NOMO-1 treated with DMSO at 0.1 percent for 48 hours (cell line): ENCODE data around the gene SERPINA10.
"Not testable (repeated sequence)": the region's sequence is repeated elsewhere in the genome, so short reads cannot be mapped to it uniquely, and the experiment has no call there.

Source experiments
- DNase-seq: peaks from one replicate; lab custom pipeline; 2025; ENCODE audit not compliant: unreplicated experiment; lab: John Stamatoyannopoulos, UW

Gene SERPINA10

DNA sequence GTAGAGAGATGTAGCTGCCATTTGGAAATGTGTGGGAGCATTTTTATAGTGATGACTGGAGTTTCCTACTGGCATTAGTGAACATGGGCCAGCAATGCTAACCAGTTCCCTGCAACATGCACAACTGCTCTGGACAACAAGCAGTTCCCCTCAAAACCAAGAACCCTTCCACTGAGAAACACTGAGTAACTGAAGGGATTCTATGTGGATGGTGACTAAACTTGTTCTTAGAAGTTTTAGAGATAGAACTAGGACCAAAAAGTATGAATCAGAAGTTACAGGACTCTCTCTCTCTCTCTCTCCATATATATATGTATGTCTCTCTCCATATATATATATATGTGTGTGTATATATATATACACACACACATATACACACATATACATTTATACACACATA, 7.9 kb downstream of the SERPINA10 start:
- no peak for DNase-seq

DNA sequence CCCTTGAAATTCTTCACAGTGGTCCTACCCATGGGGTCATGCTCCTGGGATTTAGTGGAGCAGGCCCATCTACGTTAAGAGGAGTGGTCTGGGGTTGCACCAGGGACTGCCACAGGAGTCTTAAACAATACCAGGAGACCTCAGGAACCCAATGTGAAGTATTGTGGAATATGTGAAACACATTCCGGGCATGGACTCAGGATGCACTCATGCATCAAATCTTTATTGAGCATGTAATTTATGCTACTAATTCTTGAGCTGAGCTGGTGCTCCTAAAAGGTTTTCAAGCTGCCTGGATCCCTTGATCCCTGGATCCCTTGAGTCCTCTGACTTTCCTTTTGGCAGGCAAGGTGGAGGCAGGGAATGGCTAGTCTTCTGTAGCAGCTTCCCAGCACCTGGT, 8.8 kb downstream of the SERPINA10 start:
- no peak for DNase-seq

DNA sequence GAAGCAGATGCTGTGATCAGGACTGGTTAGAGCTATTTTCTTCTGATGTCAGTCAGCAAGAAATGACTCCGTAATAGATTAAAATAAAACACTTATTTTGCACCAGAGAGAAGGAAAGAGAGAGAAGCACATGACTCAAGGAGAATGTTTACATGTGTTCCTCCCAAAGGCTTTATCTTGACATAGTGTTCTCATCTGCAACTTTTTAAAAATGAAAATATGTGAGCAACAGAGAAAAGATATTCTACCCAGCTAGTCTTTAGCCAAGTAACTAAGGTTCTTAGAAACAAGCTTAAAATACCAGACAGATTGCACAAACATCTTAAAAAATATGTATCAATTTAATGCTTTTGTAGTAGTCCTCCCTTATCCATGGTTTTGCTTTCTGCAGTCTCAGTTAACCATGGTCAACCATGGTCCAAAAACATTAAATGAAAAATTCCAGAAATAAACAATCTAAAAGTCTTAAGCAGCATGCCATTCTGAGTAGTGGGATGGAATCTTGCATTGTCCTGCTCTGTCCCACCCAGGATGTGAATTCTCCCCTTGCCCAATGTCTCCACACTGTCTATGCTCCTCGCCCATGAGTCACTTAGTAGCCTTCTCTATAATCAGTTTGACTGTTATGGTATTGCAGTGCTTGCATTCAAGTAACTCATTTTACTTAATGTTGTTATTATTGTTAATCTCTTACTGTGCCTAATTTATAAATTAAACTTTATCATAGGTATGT, 9.9 kb downstream of the SERPINA10 start:
- no peak for DNase-seq

DNA sequence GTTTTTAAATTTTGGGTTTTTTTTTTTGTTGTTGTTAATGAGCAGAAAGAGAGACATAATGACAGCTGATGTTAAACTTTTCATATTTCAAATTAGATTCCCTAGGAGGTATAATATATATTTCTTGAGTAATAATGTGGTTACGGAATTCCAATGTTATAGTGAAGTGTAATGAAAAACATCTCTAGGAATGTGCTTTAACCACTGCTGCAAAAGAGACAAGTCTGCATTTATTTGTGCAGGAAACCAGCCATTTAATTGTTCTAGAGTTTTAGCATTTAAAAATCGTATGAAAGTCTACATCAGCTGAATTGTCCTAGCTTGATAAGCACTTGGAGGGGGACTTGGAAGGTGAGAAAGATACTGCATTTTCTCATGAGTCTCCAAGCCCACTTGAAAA, 14.3 kb downstream of the SERPINA10 start:
- no peak for DNase-seq

DNA sequence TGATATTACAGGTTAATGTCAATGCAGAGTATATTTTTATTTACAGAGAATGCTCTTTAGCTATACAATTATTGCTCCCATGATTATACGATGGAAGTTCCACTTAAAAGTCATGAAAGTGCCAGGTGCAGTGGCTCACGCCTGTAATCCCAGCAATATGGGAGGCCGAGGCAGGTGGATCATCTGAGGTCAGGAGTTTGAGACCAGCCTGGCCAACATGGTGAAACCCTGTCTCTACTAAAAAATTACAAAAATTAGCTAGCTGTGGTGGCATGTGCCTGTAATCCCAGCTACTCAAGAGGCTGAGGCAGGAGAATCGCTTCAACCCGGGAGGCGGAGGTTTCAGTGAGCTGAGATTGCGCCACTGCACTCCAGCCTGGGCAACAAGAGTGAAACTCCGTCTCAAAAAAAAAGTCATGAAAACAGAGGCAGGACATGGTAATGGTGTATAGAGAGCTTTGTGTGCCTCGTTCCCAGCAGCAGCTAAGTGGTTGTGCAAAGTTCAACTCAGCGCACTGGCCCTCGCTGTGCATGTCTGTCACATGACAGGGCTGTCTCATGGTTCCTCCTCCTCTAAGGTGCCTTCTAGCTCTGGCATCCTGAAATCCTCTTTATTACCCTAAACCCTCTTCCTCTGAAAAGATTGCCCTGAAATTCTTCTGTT, 16.0 kb downstream of the SERPINA10 start:
- DNase-seq, result not testable (repeated sequence)

DNA sequence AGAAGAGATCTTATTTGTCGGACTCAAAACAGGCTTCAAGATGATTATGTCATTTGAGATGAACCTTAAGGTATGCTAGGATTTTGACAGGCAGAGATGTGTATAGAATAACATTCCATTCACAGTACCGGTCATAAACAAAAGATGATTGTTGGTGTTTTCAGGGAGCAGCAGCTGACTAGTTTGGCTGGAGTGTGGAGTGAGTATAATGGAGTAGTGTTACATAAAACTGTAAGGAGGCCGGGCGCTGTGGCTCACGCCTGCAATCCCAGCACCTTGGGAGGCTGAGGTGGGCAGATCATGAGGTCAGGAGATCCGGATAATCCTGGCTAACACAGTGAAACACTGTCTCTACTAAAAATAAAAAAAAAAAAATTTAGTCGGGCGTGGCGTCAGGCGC, 23.9 kb downstream of the SERPINA10 start:
- DNase-seq, result no peak

DNA sequence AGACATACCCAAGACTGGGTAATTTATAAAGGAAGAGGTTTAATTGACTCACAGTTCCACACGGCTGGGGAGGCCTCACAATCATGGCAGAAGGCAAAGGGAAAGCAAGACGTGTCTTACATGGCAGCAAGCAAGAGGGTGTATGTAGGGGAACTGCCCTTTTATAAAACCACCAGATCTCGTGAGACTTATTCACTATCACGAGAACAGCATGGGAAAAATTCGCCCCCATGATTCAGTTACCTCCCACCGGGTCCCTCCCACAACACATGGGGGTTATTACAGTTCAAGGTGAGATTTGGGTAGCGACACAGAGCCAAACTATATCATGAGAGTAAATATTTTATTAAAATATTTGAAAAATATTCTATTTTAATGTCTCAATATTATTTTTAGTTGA, 24.5 kb downstream of the SERPINA10 start:
- not testable (repeated sequence) for DNase-seq

DNA sequence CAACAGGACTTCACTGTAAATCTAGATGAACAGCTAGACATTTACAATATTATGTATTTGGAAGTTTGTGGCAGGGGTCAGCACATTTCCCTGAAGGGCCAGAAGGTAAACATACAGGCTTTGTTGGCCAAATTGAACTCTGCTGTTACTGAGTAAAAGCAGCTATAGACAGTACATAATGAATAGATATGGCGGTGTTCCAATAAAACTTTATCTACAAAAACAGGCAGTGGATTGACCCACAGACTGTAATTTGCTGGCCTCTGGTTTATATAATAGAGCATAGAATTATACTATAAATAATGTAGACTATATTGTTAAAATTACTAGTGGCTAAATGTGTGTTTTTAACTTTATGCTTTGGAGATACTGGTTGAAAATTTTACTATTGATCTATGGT, 25.7 kb downstream of the SERPINA10 start:
- no peak for DNase-seq

DNA sequence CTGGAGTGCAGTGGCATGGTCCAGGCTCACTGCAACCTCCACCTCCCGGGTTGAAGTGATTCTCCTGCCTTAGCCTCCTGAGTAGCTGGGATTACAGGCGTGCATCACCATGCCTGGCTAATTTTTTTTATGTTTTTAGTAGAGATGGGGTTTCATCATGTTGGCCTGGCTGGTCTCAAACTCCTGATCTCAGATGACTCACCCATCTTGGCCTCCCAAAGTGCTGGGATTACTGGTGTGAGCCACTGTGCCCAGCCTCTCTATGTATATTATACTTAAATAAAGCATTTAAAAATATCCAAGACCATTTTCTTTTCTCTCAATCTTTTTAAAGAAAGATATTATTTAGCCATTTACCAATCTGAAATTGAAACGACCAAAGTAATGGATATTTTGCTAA, 28.9 kb downstream of the SERPINA10 start:
- not testable (repeated sequence) for DNase-seq

DNA sequence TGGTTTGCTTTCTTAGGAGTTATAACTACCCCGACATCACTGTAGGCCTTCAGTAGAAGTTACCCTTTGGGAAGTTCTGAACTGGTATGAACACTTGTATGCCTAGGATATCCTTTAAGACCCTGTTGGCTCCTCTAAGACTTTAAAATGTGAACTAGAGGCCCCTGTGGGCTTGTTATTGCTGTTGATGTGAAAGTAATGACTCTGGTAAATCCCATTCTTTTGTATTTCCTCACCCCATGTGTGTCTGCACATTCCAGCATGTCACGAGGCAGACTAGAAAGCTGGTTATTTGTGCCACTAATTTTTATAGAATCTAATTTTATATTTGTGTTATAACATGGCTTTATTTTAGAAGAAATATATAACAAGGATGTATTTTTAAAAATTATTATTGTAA, 48.9 kb downstream of the SERPINA10 start:
- no peak for DNase-seq

DNA sequence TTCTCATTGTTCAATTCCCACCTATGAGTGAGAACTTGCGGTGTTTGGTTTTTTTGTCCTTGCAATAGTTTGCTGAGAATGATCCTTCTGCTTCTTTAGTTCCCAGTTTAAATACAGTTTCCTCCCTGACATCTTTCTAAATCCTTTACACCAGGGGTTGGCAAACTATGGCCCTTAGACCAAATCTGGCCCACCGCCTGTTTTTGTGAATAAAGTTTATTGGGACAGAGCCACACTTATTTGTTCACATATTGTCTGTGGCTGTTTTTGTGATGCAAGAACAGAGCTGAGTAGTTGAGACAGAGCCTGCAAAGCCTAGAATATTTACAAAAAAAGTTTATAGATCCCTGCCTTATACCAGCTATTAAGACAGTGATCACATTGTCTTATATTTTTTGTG, 53.7 kb downstream of the SERPINA10 start:
- DNase-seq, result no peak

DNA sequence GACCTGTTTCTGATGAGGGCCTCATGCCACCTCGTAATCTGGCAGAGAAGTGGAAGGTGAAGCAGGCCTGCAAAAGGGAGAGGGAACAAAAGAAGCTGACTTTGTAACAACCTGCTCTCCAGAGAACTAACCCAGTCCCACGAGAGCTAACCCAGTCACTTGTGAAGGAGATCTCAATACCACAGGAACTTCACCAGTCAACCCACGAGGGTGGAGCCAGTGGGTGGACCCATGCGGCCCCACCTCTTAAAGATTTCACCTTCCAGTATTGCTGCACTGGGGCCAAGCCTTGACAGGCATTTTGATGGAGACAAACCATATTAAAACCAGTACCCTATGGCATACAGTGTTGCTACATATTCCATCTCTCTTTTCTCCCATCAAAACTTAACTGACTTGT, 55.1 kb downstream of the SERPINA10 start:
- no peak for DNase-seq

DNA sequence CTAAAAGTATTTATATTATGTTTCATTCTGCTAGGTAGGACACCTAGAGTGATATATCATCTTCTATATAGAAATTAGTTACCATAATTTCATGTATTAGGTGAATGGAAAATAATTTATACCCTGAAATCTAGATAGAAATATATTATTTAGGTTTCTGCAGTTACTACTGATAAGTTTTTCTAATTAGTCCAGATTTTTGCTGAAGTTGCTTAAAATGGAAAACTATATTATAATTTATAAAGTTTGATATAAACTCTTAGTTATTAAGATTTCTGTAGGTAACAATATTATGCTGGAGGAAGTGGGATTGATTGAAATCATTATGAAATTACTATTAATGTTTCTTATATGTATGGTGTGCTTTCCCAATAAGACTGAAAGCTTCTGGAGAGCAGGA, 56.0 kb downstream of the SERPINA10 start:
- no peak for DNase-seq
